SK-N-SH (cell line): Measurements from ENCODE around the gene IRF2. TPM values are rescaled to one million over a fixed set of nuclear protein-coding genes. Genes with fewer than 3 reads are reported as not detected.

ENCODE experiments used
- CTCF ChIA-PET: fragments of 300-600, 350-600 bp; formaldehyde crosslinking; extraction: SDS; loops from one replicate; lab custom pipeline; 2021; lab: Yijun Ruan, JAX
- POLR2A ChIA-PET: fragments of 350-600 bp; sonication (Branson Sonifier 250); formaldehyde crosslinking; extraction: SDS; loops from one replicate; lab custom pipeline; 2020; ENCODE audit warnings: antibody characterized with exemption, inconsistent platforms; lab: Yijun Ruan, JAX
- DNase-seq: peaks from one replicate; pipeline ENCODE4 v3.0.0; 2012
- H2AFZ ChIP-seq: fragments of 200-600 bp; sonication (generic); 2 replicates; pipeline ENCODE4 v1.8.1; 2016; ENCODE audit warnings: antibody characterized with exemption, mild to moderate bottlenecking, low read depth
- H3F3A ChIP-seq: fragments of 200-600 bp; sonication (generic); replicated peaks from 2 replicates; pipeline ENCODE3; 2016; ENCODE audit warnings: antibody characterized with exemption, mild to moderate bottlenecking; ENCODE audit not compliant: insufficient read depth
- H3K27ac ChIP-seq, 2 experiments: fragments of 200-500 bp in 1 of 2; fragments of 200-600 bp in 1 of 2; sonication (Bioruptor generic) in 1 of 2; sonication (generic), shearing (Covaris generic) in 1 of 2; 2 replicates each; pipeline versions ENCODE4 v1.5.1 to v1.6.1; 2014 to 2016; ENCODE audit warnings: low read depth in 2 of 2, inconsistent platforms in 1 of 2, low read length in 1 of 2, mild to moderate bottlenecking in 1 of 2, mixed read lengths in 1 of 2
- H3K27me3 ChIP-seq: fragments of 200-600 bp; sonication (generic), shearing (Covaris generic); 2 replicates; pipeline ENCODE4 v1.6.1; 2016; ENCODE audit warnings: mixed run types; ENCODE audit not compliant: insufficient read depth
- H3K36me3 ChIP-seq, 2 experiments: fragments of 200-500 bp in 1 of 2; fragments of 200-600 bp in 1 of 2; sonication (Bioruptor generic) in 1 of 2; sonication (generic) in 1 of 2; replicated peaks in 1 of 2; 2 replicates each; pipeline versions ENCODE3 to v1.5.1; 2014 to 2016; ENCODE audit warnings: low read length in 1 of 2, mild to moderate bottlenecking in 1 of 2; ENCODE audit not compliant: insufficient read depth in 2 of 2, control insufficient read depth in 1 of 2
- H3K4me1 ChIP-seq, 2 experiments: fragments of 200-500 bp in 1 of 2; fragments of 200-600 bp in 1 of 2; sonication (Bioruptor generic) in 1 of 2; sonication (generic), shearing (Covaris generic) in 1 of 2; 2 replicates each; pipeline versions ENCODE4 v1.5.1 to v1.6.1; 2014 to 2016; ENCODE audit warnings: low read depth in 1 of 2, low read length in 1 of 2, mixed run types in 1 of 2; ENCODE audit not compliant: insufficient read depth in 2 of 2, control insufficient read depth in 1 of 2
- H3K4me2 ChIP-seq: fragments of 200-600 bp; sonication (generic), shearing (Covaris generic); 2 replicates; pipeline ENCODE4 v1.6.1; 2017; ENCODE audit warnings: mixed run types
- H3K4me3 ChIP-seq, 2 experiments: fragments of 200-500 bp in 1 of 2; fragments of 200-600 bp in 1 of 2; sonication (Bioruptor generic) in 1 of 2; sonication (generic), shearing (Covaris generic) in 1 of 2; 2 replicates each; pipeline versions ENCODE4 v1.5.1 to v1.8.1; 2014 to 2016; ENCODE audit warnings: low read depth in 2 of 2, inconsistent platforms in 1 of 2, low read length in 1 of 2, mild to moderate bottlenecking in 1 of 2, mixed read lengths in 1 of 2, moderate library complexity in 1 of 2
- H3K79me2 ChIP-seq: fragments of 200-600 bp; sonication (generic); 2 replicates; pipeline ENCODE4 v1.8.1; 2017; ENCODE audit warnings: mild to moderate bottlenecking; ENCODE audit not compliant: insufficient read depth
- H3K9ac ChIP-seq: fragments of 200-600 bp; sonication (generic); 2 replicates; pipeline ENCODE4 v1.6.1; 2017; ENCODE audit warnings: mixed run types
- H3K9me2 ChIP-seq: fragments of 200-600 bp; sonication (generic); 2 replicates; pipeline ENCODE4 v1.6.1; 2017; ENCODE audit warnings: mixed run types
- H3K9me3 ChIP-seq: fragments of 200-600 bp; sonication (generic); 2 replicates; pipeline ENCODE4 v1.6.1; 2017; ENCODE audit warnings: mixed run types, mild to moderate bottlenecking, moderate library complexity
- H4K20me1 ChIP-seq: fragments of 200-600 bp; sonication (generic); 2 replicates; pipeline ENCODE4 v1.6.1; 2017; ENCODE audit warnings: mild to moderate bottlenecking, mixed run types; ENCODE audit not compliant: insufficient read depth
- CHD2 ChIP-seq: fragments of 150-350 bp; IDR thresholded peaks from 2 replicates; pipeline ENCODE4 v1.6.1; 2018; ENCODE audit warnings: low read length; ENCODE audit not compliant: partially characterized antibody
- FOXJ3 ChIP-seq: sonication (generic); formaldehyde crosslinking; IDR thresholded peaks from 2 replicates; pipeline ENCODE4 v1.5.1; 2020; ENCODE audit warnings: mild to moderate bottlenecking, missing genetic modification reagents
- IRF3 ChIP-seq: fragments of 150-350 bp; IDR thresholded peaks from 2 replicates; pipeline ENCODE4 v1.6.1; 2016; ENCODE audit warnings: mild to moderate bottlenecking, low read depth, low read length
- PBX3 ChIP-seq: IDR thresholded peaks from 2 replicates; pipeline ENCODE4; 2012
- SIN3A ChIP-seq: IDR thresholded peaks from 2 replicates; pipeline ENCODE4 v1.6.1; 2012; ENCODE audit warnings: low read depth, mild to moderate bottlenecking, low read length, moderate library complexity, borderline replicate concordance
- TCF12 ChIP-seq: IDR thresholded peaks from 2 replicates; pipeline ENCODE4 v1.4.0; 2012
- YY1 ChIP-seq: IDR thresholded peaks from 2 replicates; pipeline ENCODE4 v1.4.0; 2012; ENCODE audit warnings: low read depth, mild to moderate bottlenecking
- WGBS: methylation state at CpG from one replicate; pipeline ENCODE4 v1.1.6; 2017; ENCODE audit warnings: low lambda C conversion rate; 5-methylcytosine and 5-hydroxymethylcytosine counted together
- polyA plus RNA-seq, 3 experiments: library from polyadenylated mRNA; depleted of rRNA; stranded (reverse); fragments of >200 nt; gene quantifications; 2 replicates each; pipeline ENCODE4 v1.2.3, GENCODE V29; 2012
- TF ChIP-seq, protein P1 (sequence below): IDR thresholded peaks from 2 replicates; pipeline ENCODE4 v1.4.0; 2012; ENCODE audit warnings: low read depth, borderline replicate concordance
- TF ChIP-seq, protein P2 (sequence below): fragments of 200-600 bp; sonication (generic); IDR thresholded peaks from 2 replicates; pipeline ENCODE4 v1.6.1; 2017; ENCODE audit warnings: antibody characterized with exemption, mild to moderate bottlenecking, moderate library complexity
- TF ChIP-seq, protein P3 (sequence below): IDR thresholded peaks from 2 replicates; pipeline ENCODE4 v1.6.1; 2012; ENCODE audit warnings: mild to moderate bottlenecking, low read depth, low read length, moderate library complexity

Gene IRF2
- polyA plus RNA-seq, 1 of the 3 experiments (the other 2 are of a cell fraction), result 23.3 TPM

GRCh38 chr4:184388106-184388505, 86.2 kb downstream of the IRF2 start:
- Histone ChIP-seq H3K9me2 (no peaks in the 10 kb centered on the region), H4K20me1 (no peaks in the 10 kb centered on the region), H3K4me2 (no peak overlapping the region), H3K27ac (no peak overlapping the region), H3K4me3 (no peak overlapping the region), H3K36me3 (peaks cover 33 to 55% of the 10 kb centered on the region in 2 experiments), H2AFZ (no peak overlapping the region), H3K9me3 (no peaks in the 10 kb centered on the region), H3K4me1 (peaks cover 11 to 22% of the 10 kb centered on the region in 2 experiments), H3K27me3 (no peaks in the 10 kb centered on the region), H3K9ac (no peak overlapping the region), H3K79me2 (no peaks in the 10 kb centered on the region), H3F3A (peaks cover 17% of the 10 kb centered on the region)
- TF ChIP-seq SIN3A, result no peak
- TF ChIP-seq IRF3, result no peak
- no peak for TF ChIP-seq CHD2
- TF ChIP-seq FOXJ3 (CRISPR knock-in tag), result no peak
- no peak for TF ChIP-seq TCF12
- TF ChIP-seq, protein P1, sequence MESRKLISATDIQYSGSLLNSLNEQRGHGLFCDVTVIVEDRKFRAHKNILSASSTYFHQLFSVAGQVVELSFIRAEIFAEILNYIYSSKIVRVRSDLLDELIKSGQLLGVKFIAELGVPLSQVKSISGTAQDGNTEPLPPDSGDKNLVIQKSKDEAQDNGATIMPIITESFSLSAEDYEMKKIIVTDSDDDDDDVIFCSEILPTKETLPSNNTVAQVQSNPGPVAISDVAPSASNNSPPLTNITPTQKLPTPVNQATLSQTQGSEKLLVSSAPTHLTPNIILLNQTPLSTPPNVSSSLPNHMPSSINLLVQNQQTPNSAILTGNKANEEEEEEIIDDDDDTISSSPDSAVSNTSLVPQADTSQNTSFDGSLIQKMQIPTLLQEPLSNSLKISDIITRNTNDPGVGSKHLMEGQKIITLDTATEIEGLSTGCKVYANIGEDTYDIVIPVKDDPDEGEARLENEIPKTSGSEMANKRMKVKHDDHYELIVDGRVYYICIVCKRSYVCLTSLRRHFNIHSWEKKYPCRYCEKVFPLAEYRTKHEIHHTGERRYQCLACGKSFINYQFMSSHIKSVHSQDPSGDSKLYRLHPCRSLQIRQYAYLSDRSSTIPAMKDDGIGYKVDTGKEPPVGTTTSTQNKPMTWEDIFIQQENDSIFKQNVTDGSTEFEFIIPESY, result no peak
- TF ChIP-seq YY1, result no peak
- TF ChIP-seq, protein P2, sequence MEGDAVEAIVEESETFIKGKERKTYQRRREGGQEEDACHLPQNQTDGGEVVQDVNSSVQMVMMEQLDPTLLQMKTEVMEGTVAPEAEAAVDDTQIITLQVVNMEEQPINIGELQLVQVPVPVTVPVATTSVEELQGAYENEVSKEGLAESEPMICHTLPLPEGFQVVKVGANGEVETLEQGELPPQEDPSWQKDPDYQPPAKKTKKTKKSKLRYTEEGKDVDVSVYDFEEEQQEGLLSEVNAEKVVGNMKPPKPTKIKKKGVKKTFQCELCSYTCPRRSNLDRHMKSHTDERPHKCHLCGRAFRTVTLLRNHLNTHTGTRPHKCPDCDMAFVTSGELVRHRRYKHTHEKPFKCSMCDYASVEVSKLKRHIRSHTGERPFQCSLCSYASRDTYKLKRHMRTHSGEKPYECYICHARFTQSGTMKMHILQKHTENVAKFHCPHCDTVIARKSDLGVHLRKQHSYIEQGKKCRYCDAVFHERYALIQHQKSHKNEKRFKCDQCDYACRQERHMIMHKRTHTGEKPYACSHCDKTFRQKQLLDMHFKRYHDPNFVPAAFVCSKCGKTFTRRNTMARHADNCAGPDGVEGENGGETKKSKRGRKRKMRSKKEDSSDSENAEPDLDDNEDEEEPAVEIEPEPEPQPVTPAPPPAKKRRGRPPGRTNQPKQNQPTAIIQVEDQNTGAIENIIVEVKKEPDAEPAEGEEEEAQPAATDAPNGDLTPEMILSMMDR, result no peak
- TF ChIP-seq, protein P3, sequence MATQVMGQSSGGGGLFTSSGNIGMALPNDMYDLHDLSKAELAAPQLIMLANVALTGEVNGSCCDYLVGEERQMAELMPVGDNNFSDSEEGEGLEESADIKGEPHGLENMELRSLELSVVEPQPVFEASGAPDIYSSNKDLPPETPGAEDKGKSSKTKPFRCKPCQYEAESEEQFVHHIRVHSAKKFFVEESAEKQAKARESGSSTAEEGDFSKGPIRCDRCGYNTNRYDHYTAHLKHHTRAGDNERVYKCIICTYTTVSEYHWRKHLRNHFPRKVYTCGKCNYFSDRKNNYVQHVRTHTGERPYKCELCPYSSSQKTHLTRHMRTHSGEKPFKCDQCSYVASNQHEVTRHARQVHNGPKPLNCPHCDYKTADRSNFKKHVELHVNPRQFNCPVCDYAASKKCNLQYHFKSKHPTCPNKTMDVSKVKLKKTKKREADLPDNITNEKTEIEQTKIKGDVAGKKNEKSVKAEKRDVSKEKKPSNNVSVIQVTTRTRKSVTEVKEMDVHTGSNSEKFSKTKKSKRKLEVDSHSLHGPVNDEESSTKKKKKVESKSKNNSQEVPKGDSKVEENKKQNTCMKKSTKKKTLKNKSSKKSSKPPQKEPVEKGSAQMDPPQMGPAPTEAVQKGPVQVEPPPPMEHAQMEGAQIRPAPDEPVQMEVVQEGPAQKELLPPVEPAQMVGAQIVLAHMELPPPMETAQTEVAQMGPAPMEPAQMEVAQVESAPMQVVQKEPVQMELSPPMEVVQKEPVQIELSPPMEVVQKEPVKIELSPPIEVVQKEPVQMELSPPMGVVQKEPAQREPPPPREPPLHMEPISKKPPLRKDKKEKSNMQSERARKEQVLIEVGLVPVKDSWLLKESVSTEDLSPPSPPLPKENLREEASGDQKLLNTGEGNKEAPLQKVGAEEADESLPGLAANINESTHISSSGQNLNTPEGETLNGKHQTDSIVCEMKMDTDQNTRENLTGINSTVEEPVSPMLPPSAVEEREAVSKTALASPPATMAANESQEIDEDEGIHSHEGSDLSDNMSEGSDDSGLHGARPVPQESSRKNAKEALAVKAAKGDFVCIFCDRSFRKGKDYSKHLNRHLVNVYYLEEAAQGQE, result no peak
- TF ChIP-seq PBX3, result no peak
- ChIA-PET POLR2A (no interaction called here), CTCF (interaction anchor here (0.6 to 1.7 kb wide), 3 partner anchors 40 to 124 kb away, joined by 3 to 5 read pairs (median 4); no protein-coding TSS in a partner anchor)
- WGBS, result 90% methylated on average over 6 of the region's 6 CpGs
- DNase-seq, result no peak
